ENCODE measurements around the gene CD6. TPM values are rescaled to one million over a fixed set of nuclear protein-coding genes. Genes with fewer than 3 reads are reported as not detected.

The CD6 gene
- total RNA-seq, 3 donors from 2014 or later (not counting 1 experiment from before 2014, with no cell fraction given), result 18.9 to 111 (median 85.6) TPM

- peaks cover 2% of the 10 kb centered on the region for H3K4me1 ChIP-seq (ENCODE audit: control insufficient read depth, insufficient read depth, low read length)
- DNase-seq, result no peak
- H3K4me3 Mint-ChIP-seq, result no peak overlapping the region
- no peaks in the 10 kb centered on the region for H3K36me3 ChIP-seq (ENCODE audit: control insufficient read depth, insufficient read depth, low read length)
- ATAC-seq, result no peak
- H3K27ac ChIP-seq (ENCODE audit: low read length), result no peak overlapping the region
- no peaks in the 10 kb centered on the region for H3K4me1 Mint-ChIP-seq
- no peak for TF ChIP-seq CTCF (IDR thresholded peaks at IDR 0.05)
- H3K9me3 ChIP-seq (ENCODE audit: control insufficient read depth, insufficient read depth, low read length), result no peaks in the 10 kb centered on the region
- no peak overlapping the region for H3K27ac Mint-ChIP-seq
- H3K9me3 Mint-ChIP-seq, result no peaks in the 10 kb centered on the region
- 79% methylated on average over 16 of the region's 16 CpGs for WGBS (ENCODE audit: insufficient coverage)
- H3K27me3 ChIP-seq (ENCODE audit: control insufficient read depth, insufficient read depth, low read length), result no peaks in the 10 kb centered on the region
- H3K4me3 ChIP-seq (ENCODE audit: low read length), result no peak overlapping the region
- H3K27me3 Mint-ChIP-seq (ENCODE audit: low read depth in 2 of 2), result no peaks in the 10 kb centered on the region
- no peaks in the 10 kb centered on the region for H3K36me3 Mint-ChIP-seq
- intact Hi-C loops (cut with micrococcal nuclease), result no loop called here
Observed at GRCh38 chr11:61054927-61055562, 83.6 kb downstream of the CD6 start.

- no peak overlapping the region for H3K27ac Mint-ChIP-seq
Observed at GRCh38 chr11:61055776-61056175, 84.3 kb downstream of the CD6 start.

GRCh38 chr11:61056571-61056970 lies 85.1 kb downstream of the CD6 start:
- Histone ChIP-seq H3K27me3 (ENCODE audit: control insufficient read depth, insufficient read depth, low read length) (no peaks in the 10 kb centered on the region), H3K9me3 (ENCODE audit: control insufficient read depth, insufficient read depth, low read length) (no peaks in the 10 kb centered on the region), H3K4me3 (ENCODE audit: low read length) (no peak overlapping the region), H3K27ac (ENCODE audit: low read length) (no peak overlapping the region), H3K36me3 (ENCODE audit: control insufficient read depth, insufficient read depth, low read length) (no peaks in the 10 kb centered on the region), H3K4me1 (ENCODE audit: control insufficient read depth, insufficient read depth, low read length) (peaks cover 16% of the 10 kb centered on the region)
- H3K4me1 Mint-ChIP-seq, result peaks cover 9% of the 10 kb centered on the region in 2 donors
- H3K36me3 Mint-ChIP-seq, result no peaks in the 10 kb centered on the region
- no peak for DNase-seq
- intact Hi-C loops (cut with micrococcal nuclease), result no loop called here
- no peaks in the 10 kb centered on the region for H3K9me3 Mint-ChIP-seq
- WGBS (ENCODE audit: insufficient coverage), result 90% methylated on average over 6 of the region's 6 CpGs
- no peak for TF ChIP-seq CTCF (IDR thresholded peaks at IDR 0.05)
- no peaks in the 10 kb centered on the region for H3K27me3 Mint-ChIP-seq (ENCODE audit: low read depth in 2 of 2)
- no peak for ATAC-seq
- no peak overlapping the region for H3K4me3 Mint-ChIP-seq
- no peak overlapping the region for H3K27ac Mint-ChIP-seq

More at GRCh38 chr11:61055776-61056175, 84.3 kb downstream of the CD6 start:
- no peak for TF ChIP-seq CTCF (IDR thresholded peaks at IDR 0.05)
- H3K4me3 Mint-ChIP-seq, result no peak overlapping the region
- DNase-seq (no peak), ATAC-seq (no peak)
- intact Hi-C loops (cut with micrococcal nuclease), result no loop called here
- H3K36me3 Mint-ChIP-seq, result no peaks in the 10 kb centered on the region
- H3K9me3 ChIP-seq (ENCODE audit: control insufficient read depth, insufficient read depth, low read length), result no peaks in the 10 kb centered on the region
- no peaks in the 10 kb centered on the region for H3K27me3 Mint-ChIP-seq (ENCODE audit: low read depth in 2 of 2)
- peaks cover 2 to 3% of the 10 kb centered on the region in 2 donors for H3K4me1 Mint-ChIP-seq
- no peaks in the 10 kb centered on the region for H3K9me3 Mint-ChIP-seq
- no peak overlapping the region for H3K27ac ChIP-seq (ENCODE audit: low read length)
- peaks cover 9% of the 10 kb centered on the region for H3K4me1 ChIP-seq (ENCODE audit: control insufficient read depth, insufficient read depth, low read length)
- no peak overlapping the region for H3K4me3 ChIP-seq (ENCODE audit: low read length)
- H3K27me3 ChIP-seq (ENCODE audit: control insufficient read depth, insufficient read depth, low read length), result no peaks in the 10 kb centered on the region
- 96% methylated on average over 8 of the region's 8 CpGs for WGBS (ENCODE audit: insufficient coverage)
- no peaks in the 10 kb centered on the region for H3K36me3 ChIP-seq (ENCODE audit: control insufficient read depth, insufficient read depth, low read length)

GRCh38 chr11:61056981-61057380 lies 85.5 kb downstream of the CD6 start:
- no peak overlapping the region for H3K27ac Mint-ChIP-seq
- peaks cover 9 to 12% of the 10 kb centered on the region in 2 donors for H3K4me1 Mint-ChIP-seq
- H3K4me1 ChIP-seq (ENCODE audit: control insufficient read depth, insufficient read depth, low read length), result peaks cover 20% of the 10 kb centered on the region
- no peak overlapping the region for H3K4me3 Mint-ChIP-seq
- H3K27me3 Mint-ChIP-seq (ENCODE audit: low read depth in 2 of 2), result no peaks in the 10 kb centered on the region
- ATAC-seq (no peak), DNase-seq (no peak)
- no peaks in the 10 kb centered on the region for H3K9me3 Mint-ChIP-seq
- H3K4me3 ChIP-seq (ENCODE audit: low read length), result no peak overlapping the region
- no peak overlapping the region for H3K27ac ChIP-seq (ENCODE audit: low read length)
- no peak for TF ChIP-seq CTCF (IDR thresholded peaks at IDR 0.05)
- WGBS (ENCODE audit: insufficient coverage), result 83% methylated on average over 7 of the region's 7 CpGs
- H3K9me3 ChIP-seq (ENCODE audit: control insufficient read depth, insufficient read depth, low read length), result no peaks in the 10 kb centered on the region
- no peaks in the 10 kb centered on the region for H3K36me3 ChIP-seq (ENCODE audit: control insufficient read depth, insufficient read depth, low read length)
- intact Hi-C loops (cut with micrococcal nuclease), result no loop called here
- H3K27me3 ChIP-seq (ENCODE audit: control insufficient read depth, insufficient read depth, low read length), result no peaks in the 10 kb centered on the region
- no peaks in the 10 kb centered on the region for H3K36me3 Mint-ChIP-seq
